ENCODE results near the gene NOS1AP.
"Not testable (repeated sequence)": the region's sequence is repeated elsewhere in the genome, so short reads cannot be mapped to it uniquely, and the experiment has no call there.

NOS1AP gene

DNA sequence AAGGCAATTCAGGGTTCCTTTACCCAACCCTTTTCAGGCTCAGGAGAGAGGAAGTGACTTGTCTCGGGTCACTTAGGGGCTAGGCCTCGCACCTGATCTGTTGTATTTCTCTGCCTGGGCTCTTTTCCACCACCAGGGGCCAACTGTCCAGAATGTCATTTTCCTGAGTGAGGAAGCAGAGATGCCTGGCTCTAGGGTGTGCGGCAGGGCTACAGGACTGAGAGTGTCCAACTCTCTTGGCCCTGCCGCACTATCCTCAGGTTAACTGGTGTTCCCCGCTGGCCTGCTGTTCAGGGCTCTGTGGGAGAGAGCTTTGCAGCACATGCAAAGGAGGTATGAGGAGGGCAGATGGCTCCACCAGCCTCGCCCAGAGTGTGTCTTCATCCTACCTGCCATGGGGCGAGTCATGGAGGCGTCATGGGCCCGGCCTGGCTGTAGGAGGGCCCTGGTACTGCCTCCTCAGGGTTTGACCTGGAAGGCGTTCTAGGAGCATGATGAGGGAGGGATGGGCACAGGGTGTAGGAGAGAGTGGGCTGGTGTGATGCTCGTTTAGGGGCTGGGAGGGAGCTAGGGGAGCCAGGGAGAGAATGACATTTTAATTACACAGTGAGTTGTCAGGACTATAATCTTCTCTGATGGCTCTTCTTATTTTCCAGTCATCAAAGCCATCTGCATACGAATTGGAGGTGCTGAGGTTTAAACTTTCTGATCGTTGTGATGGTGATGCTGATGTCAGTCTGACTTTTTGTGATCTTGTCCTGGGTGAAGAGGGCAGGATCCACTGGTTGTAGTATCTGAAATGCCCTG is 128.3 kb downstream of the NOS1AP start:
- no peak for DNase-seq

DNA sequence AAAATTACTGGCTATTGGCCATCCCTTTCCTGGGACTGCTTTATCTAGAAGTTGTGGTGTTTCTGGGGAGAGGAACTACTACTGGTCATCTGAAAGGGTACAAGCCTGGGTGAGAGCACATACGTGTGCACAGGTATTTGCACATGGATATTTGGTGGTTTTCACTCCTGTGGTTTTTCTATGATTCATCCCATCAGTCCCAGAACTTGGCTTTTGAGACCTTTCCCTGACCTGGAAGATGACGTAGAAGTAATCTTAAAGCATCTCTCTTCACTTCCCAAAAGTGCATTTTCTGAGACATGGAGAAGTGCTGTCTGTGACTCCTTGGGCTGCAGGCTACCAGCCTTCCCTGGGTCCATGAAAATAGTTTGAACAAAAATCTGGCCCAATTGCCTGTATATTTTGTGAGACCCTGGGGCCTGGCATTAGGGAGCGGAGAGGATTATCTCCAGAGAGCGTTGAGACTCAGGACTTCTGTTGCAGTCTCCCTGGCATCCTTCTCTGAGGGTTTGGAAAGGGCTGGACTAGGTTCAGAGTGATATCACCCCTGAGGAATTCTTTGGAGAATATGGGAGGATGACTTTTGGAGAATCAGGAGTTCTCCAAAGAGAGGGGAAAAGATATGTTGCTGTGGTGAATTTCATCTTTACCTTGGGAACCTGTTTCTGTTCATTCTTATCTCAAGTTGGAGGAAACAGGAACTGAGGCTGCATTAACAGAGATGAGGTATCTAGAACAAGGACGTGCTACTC is 130.8 kb downstream of the NOS1AP start:
- no peak for DNase-seq

- DNase-seq, result not testable (repeated sequence)
These were observed 131.6 kb downstream of the NOS1AP start for GRCh38 chr1:162201062-162201461.

GRCh38 chr1:162204129-162204822 is 134.8 kb downstream of the NOS1AP start:
- DNase-seq, result no peak

GRCh38 chr1:162204823-162205155 is 135.3 kb downstream of the NOS1AP start:
- DNase-seq, result no peak

DNA sequence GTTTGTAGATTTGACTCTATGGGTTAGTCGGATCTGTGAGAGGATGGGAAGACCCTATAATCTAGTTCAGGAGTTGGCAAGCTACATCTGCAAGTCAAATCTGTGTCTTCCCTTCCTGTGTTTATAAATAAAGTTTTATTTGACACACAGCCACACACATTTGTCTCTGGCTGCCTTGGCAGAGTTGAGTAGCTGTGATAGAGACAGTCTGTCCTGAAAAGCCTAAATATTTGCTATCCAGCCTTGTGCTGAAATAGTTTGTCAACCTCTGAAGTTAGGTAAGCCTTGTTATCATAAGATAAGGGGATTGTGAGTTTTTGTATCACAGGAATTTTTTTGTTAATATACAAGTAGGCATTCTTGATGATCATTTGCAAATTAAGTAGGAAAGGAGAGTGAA is 136.8 kb downstream of the NOS1AP start:
- no peak for DNase-seq

DNA sequence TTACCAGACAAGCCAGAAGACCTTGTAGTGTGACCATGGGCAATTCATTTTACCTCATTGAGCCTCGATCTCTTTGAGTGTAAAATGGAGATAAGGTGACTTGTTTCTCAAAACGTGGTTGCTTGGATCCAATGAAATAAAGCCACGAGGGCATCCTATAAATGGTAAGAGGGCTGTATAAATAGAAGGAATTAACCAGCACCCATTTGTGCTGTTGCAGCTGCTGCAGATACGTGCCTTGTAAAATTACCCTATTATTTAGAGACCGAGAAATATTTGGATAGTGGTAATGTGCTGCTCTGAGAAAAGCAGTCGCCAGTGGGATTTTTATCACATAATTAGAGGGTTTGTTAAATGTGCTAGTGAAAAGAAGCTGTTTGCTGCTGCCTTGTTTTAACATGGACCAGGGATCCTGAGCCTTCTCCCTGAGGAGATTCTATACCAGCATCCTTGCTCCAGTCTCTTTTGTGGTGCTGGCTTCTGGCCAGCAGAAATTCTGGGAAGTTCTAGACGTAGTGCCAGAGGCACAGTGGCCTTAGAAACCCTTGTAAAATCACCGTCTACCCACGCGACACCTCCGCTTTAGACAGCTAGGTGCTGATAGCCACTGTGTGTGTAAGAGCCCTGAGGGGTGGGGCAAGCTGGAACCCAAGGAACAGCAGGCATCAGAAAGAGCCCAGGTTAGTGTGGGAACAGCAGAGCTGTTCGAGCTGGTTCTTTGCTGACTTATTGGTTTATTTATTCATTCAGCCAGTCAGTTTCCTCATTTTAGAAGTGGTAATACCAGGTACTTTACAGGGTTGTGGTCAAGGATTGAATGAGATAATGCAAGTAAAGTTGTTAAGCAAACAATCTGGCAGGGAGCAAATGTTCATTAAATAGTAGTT is 137.5 kb downstream of the NOS1AP start:
- DNase-seq, result no peak

DNA sequence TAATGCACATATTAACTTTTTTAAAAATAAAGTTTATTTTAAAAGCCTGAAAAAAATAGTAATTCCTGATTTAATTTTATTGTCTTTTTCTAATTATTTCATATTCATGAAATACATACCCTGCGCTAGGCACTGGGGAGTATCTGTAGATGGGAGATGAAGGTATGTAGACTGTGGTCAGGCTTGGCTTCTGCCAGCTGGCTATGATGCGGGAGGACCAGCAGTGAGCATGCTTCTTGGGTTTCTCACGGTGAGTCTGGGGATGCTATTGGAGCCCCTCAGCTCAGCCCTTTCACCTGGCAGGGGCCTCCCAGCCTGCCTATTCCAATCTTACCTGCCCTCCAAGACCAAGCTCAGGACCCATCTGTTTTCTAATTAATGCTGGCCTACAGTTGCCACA is 138.4 kb downstream of the NOS1AP start:
- no peak for DNase-seq

DNA sequence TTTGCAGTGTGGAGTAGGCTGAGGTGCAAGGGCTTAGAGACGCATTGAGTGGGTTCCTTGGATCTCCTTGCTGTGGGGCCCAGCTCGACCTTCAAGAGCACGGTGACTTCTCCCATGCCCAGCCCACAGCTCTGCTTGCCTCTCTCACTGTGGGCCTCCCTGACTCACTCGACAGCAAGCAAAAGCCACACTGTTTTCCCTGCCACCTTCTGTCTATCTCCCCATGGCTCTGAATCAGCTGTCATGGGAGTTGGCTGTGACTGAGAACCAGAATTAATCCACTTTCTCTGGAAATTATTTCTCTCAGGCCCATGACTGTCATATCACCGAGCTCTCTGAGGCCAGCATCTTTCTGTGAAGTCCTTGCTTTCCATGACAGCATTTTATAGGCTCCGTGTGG is 140.7 kb downstream of the NOS1AP start:
- no peak for DNase-seq

DNA sequence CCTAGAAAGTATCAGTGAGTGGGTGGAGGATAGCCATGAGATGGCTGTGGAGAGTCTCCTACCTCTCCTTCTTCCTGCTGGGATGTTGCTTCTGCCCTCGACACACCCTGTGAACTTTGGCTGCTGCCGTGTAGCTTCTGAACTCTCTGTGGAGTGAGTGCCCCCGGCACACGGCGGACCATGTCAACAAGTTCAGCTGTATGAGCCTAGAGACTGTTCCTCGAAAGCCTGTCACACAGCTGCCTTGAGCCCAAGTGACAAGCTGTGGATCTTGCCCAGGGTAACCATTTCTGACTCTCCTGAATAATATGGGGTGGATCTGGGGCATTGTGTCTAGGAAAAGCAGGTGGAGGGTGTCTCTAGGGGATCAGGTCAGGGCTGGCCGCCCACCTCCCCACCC is 143.2 kb downstream of the NOS1AP start:
- DNase-seq, result no peak

DNA sequence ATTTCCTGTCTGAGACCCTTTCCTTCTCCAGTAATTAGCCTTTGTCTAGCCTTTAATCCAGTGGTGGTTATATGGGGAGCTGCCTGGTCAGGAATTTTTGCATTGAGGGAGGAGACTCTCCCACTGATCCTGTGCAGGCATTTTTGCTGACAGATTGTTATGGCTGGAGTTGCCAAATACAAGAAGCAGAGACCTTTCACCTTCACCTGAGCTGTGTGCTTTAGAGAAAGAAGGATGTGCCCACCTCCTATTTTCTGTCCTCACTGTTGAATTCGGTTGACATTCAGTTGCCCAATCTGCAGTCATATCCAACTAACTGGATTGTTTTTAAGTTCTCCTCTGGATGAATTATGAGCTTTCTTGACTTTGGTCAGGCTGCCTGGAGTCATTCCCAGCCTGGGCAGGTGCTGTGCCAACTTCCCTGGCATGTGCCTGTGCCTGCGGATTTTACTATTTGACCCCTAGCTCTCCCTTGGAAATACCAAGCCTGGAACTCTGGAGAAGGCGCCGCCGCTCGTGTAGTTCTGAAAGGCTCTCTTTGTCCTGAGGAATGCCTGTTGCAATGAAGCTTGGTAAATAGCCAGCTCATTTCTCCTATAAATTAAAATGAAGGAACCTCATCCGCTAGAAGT is 143.9 kb downstream of the NOS1AP start:
- peak; percentile 58 for DNase-seq

- no peak for DNase-seq
These were observed 144.7 kb downstream of the NOS1AP start for GRCh38 chr1:162214202-162214601.

- DNase-seq, result no peak
These were observed 146.4 kb downstream of the NOS1AP start for GRCh38 chr1:162215902-162216301.

DNA sequence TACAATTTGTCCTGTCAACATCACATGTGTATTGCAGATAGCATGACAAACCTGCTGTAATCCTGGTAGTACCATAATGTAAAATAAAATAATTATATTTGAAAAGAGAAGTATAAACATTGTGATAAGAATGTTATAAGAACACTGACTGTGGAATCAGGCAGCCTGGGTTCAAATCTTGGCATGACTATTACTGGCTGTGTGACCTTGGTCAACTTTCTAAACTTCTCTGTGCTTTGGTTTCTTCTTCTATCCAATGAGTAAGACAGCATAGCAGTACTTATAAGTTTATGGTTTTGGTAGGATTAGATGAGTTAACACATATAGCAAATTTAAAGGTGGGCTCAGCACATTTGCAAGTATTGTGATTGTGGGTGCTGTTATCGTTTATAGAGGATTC is 147.1 kb downstream of the NOS1AP start:
- no peak for DNase-seq

DNA sequence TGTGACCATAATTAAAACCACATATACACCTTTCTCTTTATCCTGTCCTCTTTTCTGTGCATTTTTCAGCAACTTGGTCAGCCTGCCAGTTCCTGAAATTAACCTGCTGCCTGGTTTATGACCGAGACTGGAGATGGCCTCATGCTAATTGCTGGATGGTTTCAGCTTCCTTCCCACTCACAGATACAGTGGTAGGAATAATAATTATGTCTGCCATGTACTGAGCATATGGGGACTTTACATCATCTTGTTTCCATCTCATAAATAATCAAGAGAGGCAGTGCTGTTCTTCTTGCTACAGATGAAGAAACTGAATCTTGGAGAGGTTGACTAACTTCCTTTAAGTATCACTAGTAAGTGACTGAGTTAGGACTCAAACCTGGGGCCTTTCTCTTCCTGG is 148.2 kb downstream of the NOS1AP start:
- DNase-seq, result no peak

DNA sequence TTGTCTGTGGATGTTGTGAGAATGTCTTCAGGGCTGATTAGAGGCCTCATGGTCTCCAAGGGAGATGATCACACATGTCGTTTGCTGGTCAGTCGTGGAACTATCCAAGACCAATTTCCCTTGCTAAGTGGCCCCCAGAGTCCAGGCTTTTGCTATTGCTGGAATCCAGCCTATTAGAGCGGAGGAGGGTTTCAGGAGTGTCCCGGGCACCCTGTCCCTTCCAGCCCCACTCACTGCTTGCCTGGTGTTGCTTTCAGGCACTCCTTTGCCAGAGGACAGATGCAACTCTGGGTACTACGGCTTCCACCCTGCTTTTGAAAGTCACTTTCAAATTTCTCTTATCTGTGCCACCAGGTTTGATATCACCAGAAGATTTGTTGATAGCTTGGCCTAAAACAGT is 149.1 kb downstream of the NOS1AP start:
- no peak for DNase-seq

DNA sequence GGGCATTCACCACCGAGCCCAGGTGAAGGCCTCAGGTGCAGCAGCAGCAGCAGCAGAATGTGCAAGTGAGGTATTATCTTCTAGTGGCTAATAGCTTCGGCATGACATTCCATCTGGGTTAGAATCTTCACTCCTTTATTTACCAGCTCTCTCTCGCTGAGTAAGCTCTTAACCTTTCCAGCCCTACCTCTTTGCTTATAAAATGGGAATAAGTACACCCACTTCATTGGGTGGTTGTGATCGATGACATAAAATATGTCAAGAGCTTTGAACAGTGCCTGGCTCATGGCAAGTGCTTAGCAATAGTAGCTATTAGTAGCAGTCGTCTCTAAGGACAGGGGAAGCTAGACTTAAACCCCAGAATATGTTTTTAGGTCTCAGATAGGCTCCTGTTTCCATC is 149.5 kb downstream of the NOS1AP start:
- no peak for DNase-seq

DNA sequence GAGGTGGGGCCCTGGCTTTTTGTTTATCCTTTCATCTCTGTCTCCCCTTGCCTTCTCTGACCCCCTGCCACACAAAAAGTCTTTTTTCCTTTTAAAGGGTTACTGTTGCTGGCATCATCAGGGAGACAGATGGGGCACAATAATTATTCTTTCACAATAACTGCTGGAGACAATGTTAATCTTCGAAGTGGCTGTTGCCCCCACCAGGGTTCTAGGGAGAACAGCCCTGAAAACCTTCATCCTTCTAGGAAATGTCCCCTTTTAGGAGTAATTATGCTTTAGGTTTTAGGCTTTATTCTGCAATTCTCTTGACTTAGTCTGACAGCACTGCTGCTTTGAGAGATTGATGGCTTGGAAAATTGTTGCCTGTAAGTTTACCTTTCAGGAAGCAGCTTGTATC is 150.0 kb downstream of the NOS1AP start:
- no peak for DNase-seq

DNA sequence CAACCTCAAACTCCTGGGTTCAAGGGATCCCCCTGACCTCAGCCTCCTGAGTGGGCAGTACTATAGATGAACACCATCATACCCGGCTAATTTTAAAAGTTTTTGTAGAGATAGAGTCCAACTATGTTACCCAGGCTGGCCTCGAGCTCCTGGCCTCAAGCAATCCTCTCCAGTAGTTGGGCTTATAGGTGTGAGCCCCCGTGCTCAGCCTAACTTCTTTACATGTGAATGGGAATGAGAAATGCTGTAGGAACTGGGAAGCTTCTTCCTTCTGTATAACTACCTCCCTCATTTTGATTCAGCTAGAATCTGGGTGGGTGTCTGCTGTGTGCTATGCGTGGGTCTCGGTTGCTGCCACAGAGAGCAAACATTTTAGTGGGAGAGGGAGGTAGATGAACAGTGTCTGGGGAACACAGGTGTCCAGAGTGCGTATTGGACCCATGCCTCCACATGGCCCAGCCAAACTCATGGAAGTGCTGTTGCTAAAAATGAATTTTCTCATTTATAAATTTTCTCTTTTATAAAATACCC is 150.6 kb downstream of the NOS1AP start:
- DNase-seq, result no peak

GRCh38 chr1:162222014-162222413 is 152.5 kb downstream of the NOS1AP start:
- DNase-seq, result no peak

- DNase-seq, result no peak
These were observed 153.2 kb downstream of the NOS1AP start for GRCh38 chr1:162222730-162223129.

DNA sequence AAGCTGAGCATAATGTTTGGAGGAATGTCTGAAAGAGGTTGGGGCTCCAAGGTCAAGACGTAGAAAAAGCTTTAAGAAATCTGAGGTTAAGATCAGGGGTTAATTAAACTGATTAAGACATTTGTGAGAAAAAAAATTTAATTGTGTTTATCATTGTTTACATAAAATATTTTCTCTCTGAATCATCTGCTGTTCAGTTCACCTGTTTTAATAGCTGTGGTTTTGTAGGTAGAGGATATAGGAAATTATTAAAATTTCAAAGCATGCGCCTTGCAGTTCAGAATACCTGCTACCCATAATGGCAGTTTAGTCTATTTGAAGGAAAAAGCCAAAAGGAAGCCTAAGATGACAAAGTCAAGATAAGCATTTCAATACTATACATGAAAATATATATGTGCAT is 154.0 kb downstream of the NOS1AP start:
- DNase-seq, result no peak

All from right hindlimb (tissue), 1 donor.